ENCODE results near the gene GOLGA5. TPM values are rescaled to one million over a fixed set of nuclear protein-coding genes. Genes with fewer than 3 reads are reported as not detected.

Gene GOLGA5
- total RNA-seq, 1 experiment from 2014 or later = 22.3 TPM

GRCh38 chr14:92846162-92846897 is 52.2 kb downstream of the GOLGA5 start:
- H3K27ac ChIP-seq (ENCODE audit: low read length) = no peak overlapping the region
- ChIA-PET POLR2A (no interaction called here), CTCF (no interaction called here)
- ATAC-seq = no peak
- H3K4me1 ChIP-seq (ENCODE audit: control insufficient read depth, insufficient read depth, low read length) = no peaks in the 10 kb centered on the region
- no peak for TF ChIP-seq TCF7L2 (IDR thresholded peaks at IDR 0.05; ENCODE audit: low read depth, low read length)
- TF ChIP-seq SIN3A (IDR thresholded peaks at IDR 0.05; ENCODE audit: borderline replicate concordance, insufficient read depth, low read depth, low read length) = no peak
- no peak for TF ChIP-seq CTCF (IDR thresholded peaks at IDR 0.05)
- TF ChIP-seq POLR2AphosphoS5 (IDR thresholded peaks at IDR 0.05; ENCODE audit: low read depth, low read length) = no peak
- H3K4me3 ChIP-seq (ENCODE audit: low read depth in 2 of 2, low read length in 2 of 2) = no peak overlapping the region
- BruUV-seq (replicated peaks) = no TSS peak
- intact Hi-C loops (cut with micrococcal nuclease; ENCODE audit: unreplicated experiment) = no loop called here
- no peaks in the 10 kb centered on the region for H3K9me3 ChIP-seq (ENCODE audit: control insufficient read depth, insufficient read depth, low read depth, low read length)
- DNase-seq (ENCODE audit: low read depth, low spot score) = no peak
- no peaks in the 10 kb centered on the region for H3K36me3 ChIP-seq (ENCODE audit: control insufficient read depth, insufficient read depth, low read length)
- H3K27me3 ChIP-seq (ENCODE audit: control insufficient read depth, insufficient read depth, low read length) = no peaks in the 10 kb centered on the region
- in situ Hi-C loops (cut with HindIII; ENCODE audit: low pct_unique_long_range_greater_than_20kb, low sequenced_read_pairs) = no loop called here

GRCh38 chr14:92847278-92847677 is 53.2 kb downstream of the GOLGA5 start:
- intact Hi-C loops (cut with micrococcal nuclease; ENCODE audit: unreplicated experiment) = no loop called here
- H3K4me1 ChIP-seq (ENCODE audit: control insufficient read depth, insufficient read depth, low read length) = no peaks in the 10 kb centered on the region
- ATAC-seq = no peak
- no peaks in the 10 kb centered on the region for H3K27me3 ChIP-seq (ENCODE audit: control insufficient read depth, insufficient read depth, low read length)
- no peak for TF ChIP-seq TCF7L2 (IDR thresholded peaks at IDR 0.05; ENCODE audit: low read depth, low read length)
- TF ChIP-seq POLR2AphosphoS5 (IDR thresholded peaks at IDR 0.05; ENCODE audit: low read depth, low read length) = no peak
- TF ChIP-seq REST (IDR thresholded peaks at IDR 0.05; ENCODE audit: insufficient read depth in 1 of 2, low read depth in 2 of 2, low read length in 1 of 2) = no peak
- TF ChIP-seq CTCF (IDR thresholded peaks at IDR 0.05) = no peak
- TF ChIP-seq SIN3A (IDR thresholded peaks at IDR 0.05; ENCODE audit: borderline replicate concordance, insufficient read depth, low read depth, low read length) = no peak
- in situ Hi-C loops (cut with HindIII; ENCODE audit: low pct_unique_long_range_greater_than_20kb, low sequenced_read_pairs) = no loop called here
- H3K36me3 ChIP-seq (ENCODE audit: control insufficient read depth, insufficient read depth, low read length) = no peaks in the 10 kb centered on the region
- BruUV-seq (replicated peaks) = no TSS peak
- no peak overlapping the region for H3K4me3 ChIP-seq (ENCODE audit: low read depth in 2 of 2, low read length in 2 of 2)
- DNase-seq (ENCODE audit: low read depth, low spot score) = no peak
- no peak overlapping the region for H3K27ac ChIP-seq (ENCODE audit: low read length)
- H3K9me3 ChIP-seq (ENCODE audit: control insufficient read depth, insufficient read depth, low read depth, low read length) = no peaks in the 10 kb centered on the region
- POLR2A ChIA-PET = no interaction called here
- CTCF ChIA-PET = no interaction called here
